Fibroblast of the conjunctiva (primary cell): ENCODE data around the gene DALRD3.
"Not testable (repeated sequence)": the region's sequence is repeated elsewhere in the genome, so short reads cannot be mapped to it uniquely, and the experiment has no call there.

Experiments used
- DNase-seq: peaks from one replicate; pipeline ENCODE4 v3.0.0-alpha.2; 2010; ENCODE audit warnings: low read depth

DALRD3 gene

GRCh38 chr3:49021213-49021812 is 2.9 kb upstream of the DALRD3 start:
- DNase-seq, result peak; percentile 95

- DNase-seq, result no peak
These were observed 2.2 kb upstream of the DALRD3 start for GRCh38 chr3:49020330-49021212.

GRCh38 chr3:49019941-49020329 is 1.6 kb upstream of the DALRD3 start:
- DNase-seq, result no peak

- no peak for DNase-seq
These were observed 277 bp upstream of the DALRD3 start for GRCh38 chr3:49018707-49019006.

GRCh38 chr3:49017229-49017970 is 980 bp downstream of the DALRD3 start:
- DNase-seq, result no peak

- no peak for DNase-seq
These were observed 1.8 kb downstream of the DALRD3 start for GRCh38 chr3:49016414-49017228.

- DNase-seq, result no peak
These were observed 2.6 kb downstream of the DALRD3 start for GRCh38 chr3:49015765-49016164.

GRCh38 chr3:49015072-49015471 is 3.3 kb downstream of the DALRD3 start:
- no peak for DNase-seq

GRCh38 chr3:49013738-49014660 is 4.4 kb downstream of the DALRD3 start:
- no peak for DNase-seq

- DNase-seq, result no peak
These were observed 5.2 kb downstream of the DALRD3 start for GRCh38 chr3:49013113-49013737.

- DNase-seq, result no peak
These were observed 5.9 kb downstream of the DALRD3 start for GRCh38 chr3:49012441-49013017.

- DNase-seq, result no peak
These were observed 9.0 kb downstream of the DALRD3 start for GRCh38 chr3:49009396-49009795.

- DNase-seq, result not testable (repeated sequence)
These were observed 9.8 kb downstream of the DALRD3 start for GRCh38 chr3:49008627-49009026.

- DNase-seq, result peak; percentile 81
These were observed 10.4 kb downstream of the DALRD3 start for GRCh38 chr3:49007771-49008528.

GRCh38 chr3:49007068-49007770 is 11.2 kb downstream of the DALRD3 start, which contains the start of gene WDR6:
WDR6 (plus strand) TSS chr3:49007391; CDS start chr3:49007432, 41 bp downstream.
- peak; percentile 96 for DNase-seq

- DNase-seq, result no peak
These were observed 11.8 kb downstream of the DALRD3 start for GRCh38 chr3:49006408-49007067.

GRCh38 chr3:49005998-49006397 is 12.4 kb downstream of the DALRD3 start:
- no peak for DNase-seq

- no peak for DNase-seq
These were observed 13.1 kb downstream of the DALRD3 start for GRCh38 chr3:49005303-49005680.
